ENCODE measurements around the gene SMOC2.

Gene SMOC2

GRCh38 chr6:168624948-168625347 lies 184.0 kb downstream of the SMOC2 start:
- DNase-seq (ENCODE audit: low read depth in 2 of 2) = no peak

DNA sequence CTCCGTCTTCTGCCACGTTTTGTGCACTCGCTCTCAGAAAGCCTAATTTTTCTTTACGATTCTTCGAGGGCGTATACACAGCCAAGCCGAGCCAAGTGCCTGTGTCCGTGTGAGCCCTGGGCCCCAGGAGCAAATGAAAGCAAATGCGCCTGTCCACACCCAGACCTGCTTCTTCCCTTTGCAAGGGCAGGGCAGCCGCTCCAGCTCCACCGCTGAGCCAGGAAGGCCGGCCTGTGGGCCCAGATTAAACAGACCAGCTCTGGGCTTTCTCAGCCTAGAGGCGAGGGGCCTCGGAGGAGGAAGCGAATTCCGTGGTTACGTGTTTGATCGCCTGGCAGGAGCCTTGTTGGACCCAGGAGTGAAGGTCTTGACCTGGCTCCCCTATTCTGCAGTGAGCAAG lies 184.6 kb downstream of the SMOC2 start:
- no peak for DNase-seq (ENCODE audit: low read depth in 2 of 2)

DNA sequence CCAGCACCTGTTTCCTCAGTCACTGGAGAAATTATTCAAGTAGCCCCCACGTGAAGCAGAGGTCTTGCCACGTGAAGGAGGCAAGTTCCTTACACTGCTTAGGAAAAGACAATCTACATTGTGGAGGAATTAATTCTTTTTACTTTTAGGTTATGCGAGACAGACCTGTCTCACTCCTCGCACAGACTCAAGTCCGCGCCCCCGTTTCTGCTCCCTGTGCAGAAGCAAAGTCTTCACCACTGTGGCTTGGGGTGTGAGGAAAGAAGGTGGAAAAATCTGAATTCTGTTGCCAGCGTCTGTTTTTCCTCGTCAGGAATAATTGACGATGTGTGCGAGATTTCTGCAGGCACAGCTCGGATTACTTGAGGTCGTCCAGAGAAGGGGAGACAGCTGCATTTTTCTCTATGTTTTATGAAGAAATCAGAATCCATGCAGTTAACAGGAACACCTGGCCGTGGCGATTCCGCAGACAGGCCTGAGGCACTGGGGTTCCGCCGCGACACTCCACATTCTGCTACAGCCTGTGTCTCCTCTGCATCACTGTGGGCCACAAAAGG lies 185.1 kb downstream of the SMOC2 start:
- no peak for DNase-seq (ENCODE audit: low read depth in 2 of 2)

DNA sequence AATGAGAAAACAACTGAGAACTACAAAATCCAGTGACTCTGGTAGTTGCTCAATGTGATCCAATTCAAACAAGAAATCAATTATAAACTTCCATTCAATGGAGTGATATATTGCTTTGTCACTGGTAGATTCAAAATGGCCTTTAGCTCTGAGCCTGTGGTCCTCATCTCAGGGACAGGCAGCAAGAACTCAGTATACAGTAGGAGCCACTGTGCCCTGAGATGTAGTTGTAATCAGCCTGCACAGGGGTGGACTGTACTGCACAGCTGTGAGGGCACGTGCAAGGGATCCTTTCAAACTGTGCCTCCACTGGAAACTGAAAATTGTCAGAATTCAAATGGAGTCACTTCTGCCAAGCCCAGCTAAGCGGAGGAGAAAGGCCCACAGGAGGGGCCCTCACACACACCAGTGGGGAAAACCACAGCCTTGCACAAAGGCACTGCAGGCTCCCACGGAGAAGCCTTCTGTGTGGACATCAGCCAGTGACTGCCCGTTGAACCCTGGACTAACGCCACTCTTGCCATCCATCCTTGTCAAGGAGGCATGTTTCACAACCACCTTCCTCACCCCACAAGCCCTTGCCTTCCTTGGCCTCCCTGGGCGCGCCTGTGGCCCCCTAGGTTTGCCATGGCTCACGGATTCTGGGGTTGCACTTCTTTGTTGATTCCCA lies 186.7 kb downstream of the SMOC2 start:
- no peak for DNase-seq (ENCODE audit: low read depth in 2 of 2)

- DNase-seq (ENCODE audit: low read depth in 2 of 2) = no peak
Observed at GRCh38 chr6:168628176-168628553, 187.2 kb downstream of the SMOC2 start.

DNA sequence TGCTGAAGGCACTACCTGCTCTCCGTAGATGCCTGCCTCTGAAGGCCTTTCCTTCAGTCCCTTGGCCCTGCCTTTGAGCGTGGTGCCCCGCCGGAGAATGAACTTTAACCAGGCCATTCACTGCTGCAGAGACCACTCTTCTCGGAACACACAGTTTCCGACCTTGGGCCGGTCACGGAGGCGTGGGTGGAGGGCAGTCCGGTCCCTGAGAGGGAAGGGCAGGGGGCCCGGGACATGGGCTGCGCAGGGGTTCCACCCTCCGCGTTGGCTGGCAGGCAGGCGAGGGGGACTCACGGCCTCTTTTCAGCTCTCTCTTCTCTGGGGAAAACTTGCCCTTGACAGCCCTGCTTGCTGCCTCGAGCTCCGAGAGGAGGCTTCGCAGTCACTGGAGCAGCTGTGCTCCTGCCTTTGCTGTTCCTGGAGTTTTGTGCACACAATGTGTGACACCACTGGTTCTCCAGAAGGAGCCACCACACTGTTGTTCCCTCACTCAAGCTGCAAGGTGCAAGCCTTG lies 187.8 kb downstream of the SMOC2 start:
- DNase-seq (ENCODE audit: low read depth in 2 of 2) = no peak

GRCh38 chr6:168631564-168631963 lies 190.6 kb downstream of the SMOC2 start:
- no peak for DNase-seq (ENCODE audit: low read depth in 2 of 2)

- no peak for DNase-seq (ENCODE audit: low read depth in 2 of 2)
Observed at GRCh38 chr6:168632694-168633093, 191.7 kb downstream of the SMOC2 start.

- no peak for DNase-seq (ENCODE audit: low read depth in 2 of 2)
Observed at GRCh38 chr6:168634541-168635328, 193.8 kb downstream of the SMOC2 start.

GRCh38 chr6:168636147-168637004 lies 195.4 kb downstream of the SMOC2 start:
- DNase-seq (ENCODE audit: low read depth in 2 of 2) = no peak

- no peak for DNase-seq (ENCODE audit: low read depth in 2 of 2)
Observed at GRCh38 chr6:168637834-168638233, 196.8 kb downstream of the SMOC2 start.

- no peak for DNase-seq (ENCODE audit: low read depth in 2 of 2)
Observed at GRCh38 chr6:168638468-168639271, 197.7 kb downstream of the SMOC2 start.

DNA sequence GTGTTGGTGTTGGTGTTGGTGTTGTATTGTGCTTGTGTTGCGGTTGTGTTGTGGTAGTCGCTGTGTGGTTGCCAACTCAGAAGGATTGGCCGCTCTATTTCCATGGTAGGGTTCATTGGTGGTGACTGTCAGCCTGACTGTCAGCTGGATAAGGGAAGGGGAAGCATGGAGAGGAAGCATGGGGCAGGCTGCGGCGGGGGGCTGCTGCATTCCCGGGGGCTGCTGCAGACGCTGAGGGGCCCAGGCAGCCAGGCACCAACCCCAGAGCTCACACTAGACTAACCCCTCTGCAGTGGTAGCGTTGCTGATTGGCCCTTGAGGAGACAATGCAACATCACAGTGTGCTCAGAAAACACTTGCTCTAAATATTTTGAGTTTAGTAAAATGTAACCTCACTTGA lies 199.2 kb downstream of the SMOC2 start:
- no peak for DNase-seq (ENCODE audit: low read depth in 2 of 2)

DNA sequence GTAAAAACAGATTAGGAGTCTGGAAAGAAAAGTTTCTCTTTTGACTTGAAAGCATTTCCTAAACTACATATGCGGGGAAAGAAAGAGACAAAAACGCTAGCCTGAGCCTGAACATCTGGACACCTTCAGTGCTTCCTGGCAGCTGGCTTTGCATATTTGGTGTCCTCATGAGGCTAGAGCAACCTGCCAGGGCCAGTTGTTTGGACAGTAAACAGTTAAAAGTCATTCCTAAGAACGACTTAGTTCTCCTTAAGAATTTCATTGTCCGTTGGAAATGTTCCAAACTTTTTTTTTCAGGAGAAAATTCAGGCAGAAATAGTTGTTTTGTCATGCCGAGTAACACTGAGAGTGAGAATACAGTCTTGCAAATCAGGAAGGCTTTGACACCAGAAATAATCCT lies 199.8 kb downstream of the SMOC2 start:
- no peak for DNase-seq (ENCODE audit: low read depth in 2 of 2)

- no peak for DNase-seq (ENCODE audit: low read depth in 2 of 2)
Observed at GRCh38 chr6:168641446-168641845, 200.5 kb downstream of the SMOC2 start.

DNA sequence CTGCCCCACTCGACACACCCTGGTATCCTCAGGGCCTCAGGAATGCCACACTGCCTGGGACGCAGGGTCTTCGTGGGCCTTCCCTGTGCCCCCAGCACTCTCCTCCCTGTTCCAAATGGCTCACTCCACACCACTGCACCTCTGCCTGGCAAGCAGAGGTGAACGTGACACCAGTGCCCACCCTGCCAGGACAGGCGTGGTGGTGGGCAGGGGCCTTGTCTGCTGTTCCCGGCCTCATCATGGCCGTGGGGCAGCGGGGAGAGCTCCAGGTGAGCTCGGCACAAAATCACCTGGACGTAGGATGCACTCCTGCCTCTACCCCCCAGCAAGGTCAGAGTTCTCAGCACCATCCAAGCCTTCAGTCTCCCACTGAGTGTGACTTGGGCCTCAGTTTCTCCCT lies 202.4 kb downstream of the SMOC2 start:
- DNase-seq (ENCODE audit: low read depth in 2 of 2) = no peak

DNA sequence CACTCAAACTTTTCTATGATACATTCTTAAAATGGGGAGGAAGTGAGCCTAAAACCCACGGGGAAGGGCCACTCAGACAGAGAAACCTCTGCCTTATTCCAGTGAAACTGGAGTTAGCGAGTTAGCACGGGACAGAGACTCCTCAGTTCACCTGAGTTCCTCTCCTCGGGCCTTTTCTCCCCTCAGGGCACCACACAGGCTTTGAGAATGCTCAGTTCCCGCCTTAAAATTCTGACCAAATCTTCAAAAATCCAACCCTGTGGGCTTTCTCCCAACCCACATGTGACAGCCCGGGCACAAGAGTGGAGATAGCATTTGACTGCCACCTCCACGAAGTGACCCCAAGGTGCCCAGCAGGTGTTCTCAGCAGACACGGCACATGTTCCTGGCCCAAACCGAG lies 204.3 kb downstream of the SMOC2 start:
- DNase-seq (ENCODE audit: low read depth in 2 of 2) = no peak

DNA sequence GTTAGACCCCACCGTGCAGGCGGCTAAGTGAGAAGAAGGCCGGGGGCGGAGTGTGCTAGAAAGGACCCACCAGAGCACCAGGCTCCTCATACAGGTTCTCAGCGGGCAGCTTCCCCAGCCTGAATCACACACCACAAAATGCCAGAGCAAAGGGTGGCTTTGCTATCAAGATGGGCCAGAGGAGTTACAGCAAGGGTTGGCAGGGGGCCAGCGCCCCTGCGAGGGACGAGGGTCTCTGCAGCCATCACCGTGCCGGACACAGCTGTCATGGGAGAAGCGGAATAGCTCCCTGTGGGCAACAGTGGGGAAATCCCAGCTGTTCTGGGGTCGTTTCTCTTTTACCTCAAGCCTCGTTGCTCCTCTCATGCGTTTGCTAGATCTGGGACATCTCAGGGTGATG lies 206.3 kb downstream of the SMOC2 start:
- no peak for DNase-seq (ENCODE audit: low read depth in 2 of 2)

- no peak for DNase-seq (ENCODE audit: low read depth in 2 of 2)
Observed at GRCh38 chr6:168648240-168649125, 207.5 kb downstream of the SMOC2 start.

- DNase-seq (ENCODE audit: low read depth in 2 of 2) = no peak
Observed at GRCh38 chr6:168649209-168649608, 208.2 kb downstream of the SMOC2 start.

All from stimulated activated CD8-positive, alpha-beta memory T cell treated with anti-CD3 and anti-CD28 coated beads, Interleukin-2, amount 100 ng/mL, for 48 hours (primary cell).